GM18505 (cell line): ENCODE data around the gene TMEM207.
"Not testable (repeated sequence)": the region's sequence is repeated elsewhere in the genome, so short reads cannot be mapped to it uniquely, and the experiment has no call there.

ENCODE experiments used
- ATAC-seq: cut with Tn5 transposase; IDR thresholded peaks from one replicate; pipeline ENCODE4 v1.9.1; 2021; ENCODE audit not compliant: unreplicated experiment
- POLR2A ChIP-seq: IDR thresholded peaks from 4 replicates; pipeline ENCODE4 v1.6.1; 2011; ENCODE audit warnings: borderline replicate concordance; ENCODE audit not compliant: insufficient read depth, insufficient read length; ENCODE audit errors: extremely low read depth

The TMEM207 gene

GRCh38 chr3:190481779-190482178, 32.1 kb upstream of the TMEM207 start:
- no peak for TF ChIP-seq POLR2A
- ATAC-seq: no peak

GRCh38 chr3:190473261-190473660, 23.6 kb upstream of the TMEM207 start:
- ATAC-seq: not testable (repeated sequence)

GRCh38 chr3:190467922-190468321, 18.2 kb upstream of the TMEM207 start:
- TF ChIP-seq POLR2A: no peak
- ATAC-seq: no peak

GRCh38 chr3:190458040-190458439, 8.3 kb upstream of the TMEM207 start:
- no peak for ATAC-seq
- no peak for TF ChIP-seq POLR2A

- no peak for ATAC-seq
- TF ChIP-seq POLR2A: no peak
Observed at GRCh38 chr3:190456770-190457169, 7.1 kb upstream of the TMEM207 start.

- no peak for ATAC-seq
- TF ChIP-seq POLR2A: no peak
Observed at GRCh38 chr3:190455828-190456227, 6.1 kb upstream of the TMEM207 start.

- ATAC-seq: no peak
- TF ChIP-seq POLR2A: no peak
Observed at GRCh38 chr3:190448256-190448655, 1.4 kb downstream of the TMEM207 start.

GRCh38 chr3:190446573-190447279, 3.0 kb downstream of the TMEM207 start:
- ATAC-seq: no peak
- no peak for TF ChIP-seq POLR2A

GRCh38 chr3:190444576-190445145, 5.0 kb downstream of the TMEM207 start:
- no peak for TF ChIP-seq POLR2A
- no peak for ATAC-seq

- no peak for ATAC-seq
- no peak for TF ChIP-seq POLR2A
Observed at GRCh38 chr3:190444006-190444405, 5.7 kb downstream of the TMEM207 start.

GRCh38 chr3:190443257-190443656, 6.4 kb downstream of the TMEM207 start:
- no peak for ATAC-seq
- no peak for TF ChIP-seq POLR2A

GRCh38 chr3:190442240-190442639, 7.5 kb downstream of the TMEM207 start:
- no peak for TF ChIP-seq POLR2A
- no peak for ATAC-seq

- TF ChIP-seq POLR2A: no peak
- ATAC-seq: no peak
Observed at GRCh38 chr3:190436331-190436730, 13.4 kb downstream of the TMEM207 start.

GRCh38 chr3:190435618-190436017, 14.1 kb downstream of the TMEM207 start:
- no peak for TF ChIP-seq POLR2A
- no peak for ATAC-seq
